Ishikawa (cell line): Measurements from ENCODE around the gene CTAGE9.

Source experiments
- CEBPB ChIP-seq: IDR thresholded peaks from 2 replicates; pipeline ENCODE4 v1.6.1; 2012
- CREB1 ChIP-seq: IDR thresholded peaks from 2 replicates; pipeline ENCODE4 v1.6.1; 2012; ENCODE audit warnings: low read depth
- EGR1 ChIP-seq: IDR thresholded peaks from 2 replicates; pipeline ENCODE4 v1.6.1; 2012
- EP300 ChIP-seq: IDR thresholded peaks from 2 replicates; pipeline ENCODE4 v1.6.1; 2012; ENCODE audit warnings: borderline replicate concordance
- FOXM1 ChIP-seq: IDR thresholded peaks from 2 replicates; pipeline ENCODE4 v1.6.1; 2012; ENCODE audit warnings: low read depth, borderline replicate concordance
- NFIC ChIP-seq: IDR thresholded peaks from 2 replicates; pipeline ENCODE4 v1.6.1; 2012
- RAD21 ChIP-seq: IDR thresholded peaks from 2 replicates; pipeline ENCODE4 v1.6.1; 2012; ENCODE audit warnings: low read depth
- TAF1 ChIP-seq: IDR thresholded peaks from 2 replicates; pipeline ENCODE4 v1.6.1; 2012; ENCODE audit warnings: low read depth, mild to moderate bottlenecking
- TCF12 ChIP-seq: IDR thresholded peaks from 2 replicates; pipeline ENCODE4 v1.6.1; 2012; ENCODE audit warnings: low read depth
- TEAD4 ChIP-seq: IDR thresholded peaks from 2 replicates; pipeline ENCODE4 v1.6.1; 2012
- YY1 ChIP-seq: IDR thresholded peaks from 2 replicates; pipeline ENCODE4 v1.6.1; 2012; ENCODE audit warnings: low read depth
- TF ChIP-seq, protein P1 (sequence below): IDR thresholded peaks from 2 replicates; pipeline ENCODE4 v1.6.1; 2012; ENCODE audit warnings: low read depth, mild to moderate bottlenecking
- TF ChIP-seq, protein P2 (sequence below): IDR thresholded peaks from 2 replicates; pipeline ENCODE4 v1.6.1; 2012
- TF ChIP-seq, protein P3 (sequence below): IDR thresholded peaks from 2 replicates; pipeline ENCODE4 v1.6.1; 2012

DNA sequence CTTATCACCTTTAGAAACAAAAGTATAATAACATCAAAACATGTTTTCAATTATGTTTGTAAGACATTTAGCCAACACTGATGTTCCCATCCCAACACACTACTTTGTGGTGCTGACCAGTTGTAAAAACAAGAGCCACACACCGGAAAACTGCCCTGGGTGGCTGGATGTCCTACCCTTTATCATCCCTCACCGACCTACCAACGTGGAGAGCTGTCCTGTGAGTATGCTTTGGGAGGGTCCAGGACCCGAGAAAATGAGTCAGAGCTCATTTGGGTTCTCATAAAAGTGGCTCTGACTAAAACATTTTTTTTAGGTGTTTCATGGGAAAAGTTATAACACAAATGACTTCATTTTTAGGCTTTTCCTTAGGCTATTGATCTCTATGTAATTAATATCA lies 29.3 kb upstream of the CTAGE9 start:
- no peak for TF ChIP-seq TCF12
- TF ChIP-seq CREB1 = no peak
- TF ChIP-seq, protein P1, sequence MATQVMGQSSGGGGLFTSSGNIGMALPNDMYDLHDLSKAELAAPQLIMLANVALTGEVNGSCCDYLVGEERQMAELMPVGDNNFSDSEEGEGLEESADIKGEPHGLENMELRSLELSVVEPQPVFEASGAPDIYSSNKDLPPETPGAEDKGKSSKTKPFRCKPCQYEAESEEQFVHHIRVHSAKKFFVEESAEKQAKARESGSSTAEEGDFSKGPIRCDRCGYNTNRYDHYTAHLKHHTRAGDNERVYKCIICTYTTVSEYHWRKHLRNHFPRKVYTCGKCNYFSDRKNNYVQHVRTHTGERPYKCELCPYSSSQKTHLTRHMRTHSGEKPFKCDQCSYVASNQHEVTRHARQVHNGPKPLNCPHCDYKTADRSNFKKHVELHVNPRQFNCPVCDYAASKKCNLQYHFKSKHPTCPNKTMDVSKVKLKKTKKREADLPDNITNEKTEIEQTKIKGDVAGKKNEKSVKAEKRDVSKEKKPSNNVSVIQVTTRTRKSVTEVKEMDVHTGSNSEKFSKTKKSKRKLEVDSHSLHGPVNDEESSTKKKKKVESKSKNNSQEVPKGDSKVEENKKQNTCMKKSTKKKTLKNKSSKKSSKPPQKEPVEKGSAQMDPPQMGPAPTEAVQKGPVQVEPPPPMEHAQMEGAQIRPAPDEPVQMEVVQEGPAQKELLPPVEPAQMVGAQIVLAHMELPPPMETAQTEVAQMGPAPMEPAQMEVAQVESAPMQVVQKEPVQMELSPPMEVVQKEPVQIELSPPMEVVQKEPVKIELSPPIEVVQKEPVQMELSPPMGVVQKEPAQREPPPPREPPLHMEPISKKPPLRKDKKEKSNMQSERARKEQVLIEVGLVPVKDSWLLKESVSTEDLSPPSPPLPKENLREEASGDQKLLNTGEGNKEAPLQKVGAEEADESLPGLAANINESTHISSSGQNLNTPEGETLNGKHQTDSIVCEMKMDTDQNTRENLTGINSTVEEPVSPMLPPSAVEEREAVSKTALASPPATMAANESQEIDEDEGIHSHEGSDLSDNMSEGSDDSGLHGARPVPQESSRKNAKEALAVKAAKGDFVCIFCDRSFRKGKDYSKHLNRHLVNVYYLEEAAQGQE = no peak
- no peak for TF ChIP-seq FOXM1
- TF ChIP-seq RAD21 = no peak
- TF ChIP-seq EP300 = no peak
- TF ChIP-seq, protein P2, sequence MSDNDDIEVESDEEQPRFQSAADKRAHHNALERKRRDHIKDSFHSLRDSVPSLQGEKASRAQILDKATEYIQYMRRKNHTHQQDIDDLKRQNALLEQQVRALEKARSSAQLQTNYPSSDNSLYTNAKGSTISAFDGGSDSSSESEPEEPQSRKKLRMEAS = no peak
- no peak for TF ChIP-seq EGR1
- no peak for TF ChIP-seq TAF1
- no peak for TF ChIP-seq YY1
- TF ChIP-seq CEBPB = no peak
- TF ChIP-seq TEAD4 = no peak
- TF ChIP-seq NFIC = no peak
- TF ChIP-seq, protein P3, sequence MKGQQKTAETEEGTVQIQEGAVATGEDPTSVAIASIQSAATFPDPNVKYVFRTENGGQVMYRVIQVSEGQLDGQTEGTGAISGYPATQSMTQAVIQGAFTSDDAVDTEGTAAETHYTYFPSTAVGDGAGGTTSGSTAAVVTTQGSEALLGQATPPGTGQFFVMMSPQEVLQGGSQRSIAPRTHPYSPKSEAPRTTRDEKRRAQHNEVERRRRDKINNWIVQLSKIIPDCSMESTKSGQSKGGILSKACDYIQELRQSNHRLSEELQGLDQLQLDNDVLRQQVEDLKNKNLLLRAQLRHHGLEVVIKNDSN = no peak
